Endothelial cell of umbilical vein (primary cell): ENCODE data around the gene FUT2. TPM values are rescaled to one million over a fixed set of nuclear protein-coding genes. Genes with fewer than 3 reads are reported as not detected.

ENCODE experiments used
- BruUV-seq: library from RNA; stranded (reverse); fragments of 400-500 nt; replicated peaks from 2 replicates; lab custom pipeline; 2021; lab: Mats Ljungman, UMichigan
- CTCF ChIA-PET: fragments of 300-600, 350-600 bp; sonication (Branson Sonifier 250); formaldehyde crosslinking; loops from one replicate; lab custom pipeline; 2021; ENCODE audit warnings: antibody characterized with exemption, inconsistent platforms; lab: Charles Lee
- POLR2A ChIA-PET: fragments of 300-600, 350-600 bp; sonication (Branson Sonifier 250); formaldehyde crosslinking; loops from one replicate; lab custom pipeline; 2021; ENCODE audit warnings: antibody characterized with exemption, inconsistent platforms; lab: Charles Lee
- DNase-seq: peaks from one replicate; pipeline ENCODE4 v3.0.0-alpha.2; 2011; ENCODE audit warnings: low read depth, low spot score
- FAIRE-seq: peaks from 2 replicates; lab custom pipeline; 2011; peaks lifted over from hg19 to GRCh38; lab: Jason Lieb, UNC
- H2AFZ ChIP-seq: 2 replicates; pipeline ENCODE4 v1.6.0; 2012; ENCODE audit warnings: low read depth, low read length, control low read depth, inconsistent platforms
- H3K27ac ChIP-seq: 2 replicates; pipeline ENCODE4 v1.5.1; 2011; ENCODE audit warnings: low read depth, mild to moderate bottlenecking, control low read depth, low read length, moderate library complexity; ENCODE audit not compliant: insufficient read depth
- H3K27me3 ChIP-seq, 2 experiments: 2 replicates each; pipeline versions ENCODE4 v1.6.0 to v1.6.1; 2011; ENCODE audit warnings: low read length in 2 of 2, mixed read lengths in 1 of 2; ENCODE audit not compliant: control insufficient read depth in 2 of 2, insufficient read depth in 2 of 2
- H3K36me3 ChIP-seq, 2 experiments: 2 replicates in 1 of 2; 3 replicates in 1 of 2; pipeline ENCODE4 v1.5.1; 2011; ENCODE audit warnings: low read length in 2 of 2, mild to moderate bottlenecking in 1 of 2, moderate library complexity in 1 of 2; ENCODE audit not compliant: control insufficient read depth in 2 of 2, insufficient read depth in 2 of 2; ENCODE audit errors: extremely low read depth in 1 of 2
- H3K4me1 ChIP-seq: 3 replicates; pipeline ENCODE4 v1.5.1; 2011; ENCODE audit warnings: mild to moderate bottlenecking, low read length; ENCODE audit not compliant: control insufficient read depth, insufficient read depth; ENCODE audit errors: extremely low read depth
- H3K4me2 ChIP-seq: 2 replicates; pipeline ENCODE4 v1.6.1; 2011; ENCODE audit warnings: low read length, control low read depth, mixed read lengths; ENCODE audit not compliant: insufficient read depth
- H3K4me3 ChIP-seq, 3 experiments: fragments of 200-600 bp in 1 of 3; sonication (generic), shearing (Covaris generic) in 1 of 3; replicated peaks in 1 of 3; 2 replicates each; pipeline ENCODE4 v1.5.1; 2011 to 2016; ENCODE audit warnings: control low read depth in 3 of 3, low read length in 3 of 3, mild to moderate bottlenecking in 2 of 3, inconsistent platforms in 1 of 3, low read depth in 1 of 3, moderate library complexity in 1 of 3; ENCODE audit not compliant: insufficient read depth in 1 of 3
- H3K79me2 ChIP-seq: 2 replicates; pipeline ENCODE4 v1.6.0; 2012; ENCODE audit warnings: low read length, inconsistent platforms; ENCODE audit not compliant: control insufficient read depth, insufficient read depth
- H3K9ac ChIP-seq: replicated peaks from 2 replicates; pipeline ENCODE3; 2011; ENCODE audit warnings: low read length, control low read depth; ENCODE audit not compliant: insufficient read depth; ENCODE audit errors: extremely low read depth
- H3K9me1 ChIP-seq: replicated peaks from 3 replicates; pipeline ENCODE4 v1.6.0; 2011; ENCODE audit warnings: mild to moderate bottlenecking, low read length; ENCODE audit not compliant: control insufficient read depth, insufficient read depth; ENCODE audit errors: extremely low read depth
- H3K9me3 ChIP-seq: replicated peaks from 2 replicates; pipeline ENCODE4 v1.5.1; 2012; ENCODE audit warnings: low read length, inconsistent platforms; ENCODE audit not compliant: control insufficient read depth, insufficient read depth
- H4K20me1 ChIP-seq: replicated peaks from 2 replicates; pipeline ENCODE3; 2011; ENCODE audit warnings: mild to moderate bottlenecking, low read length; ENCODE audit not compliant: control insufficient read depth, insufficient read depth; ENCODE audit errors: extremely low read depth
- EZH2 ChIP-seq: IDR thresholded peaks from 2 replicates; pipeline ENCODE4 v1.6.1; 2012; ENCODE audit warnings: borderline replicate concordance, low read depth, mild to moderate bottlenecking, moderate library complexity, low read length, inconsistent platforms; ENCODE audit not compliant: severe bottlenecking
- FOS ChIP-seq: IDR thresholded peaks from 2 replicates; pipeline ENCODE4 v1.6.1; 2011; ENCODE audit warnings: mild to moderate bottlenecking, low read length, moderate library complexity, borderline replicate concordance; ENCODE audit not compliant: insufficient read depth
- GATA2 ChIP-seq: IDR thresholded peaks from 2 replicates; pipeline ENCODE4 v1.7.0; 2011; ENCODE audit warnings: low read depth, mild to moderate bottlenecking, moderate library complexity, mixed read lengths, low read length; ENCODE audit not compliant: insufficient read length, insufficient read depth
- JUN ChIP-seq: IDR thresholded peaks from 2 replicates; pipeline ENCODE4 v1.6.1; 2011; ENCODE audit warnings: borderline replicate concordance, low read depth; ENCODE audit not compliant: insufficient read length, insufficient read depth
- MYC ChIP-seq: IDR thresholded peaks from one replicate; pipeline ENCODE4 v1.6.1; 2011; ENCODE audit warnings: mild to moderate bottlenecking, low read depth, low read length
- POLR2A ChIP-seq: IDR thresholded peaks from 2 replicates; pipeline ENCODE4 v1.6.1; 2012; ENCODE audit warnings: low read depth, mild to moderate bottlenecking, control low read depth, low read length
- POLR2AphosphoS5 ChIP-seq: IDR thresholded peaks from 2 replicates; pipeline ENCODE4 v1.6.1; 2012; ENCODE audit warnings: low read depth, mild to moderate bottlenecking, control low read depth, low read length, moderate library complexity; ENCODE audit not compliant: insufficient read depth
- dilution Hi-C: fragments of 300-500 bp; cut with MboI; formaldehyde crosslinking; loops from one replicate; pipeline ENCODE4 v1.15.0; 2019; ENCODE audit warnings: low sequenced_read_pairs; ENCODE audit not compliant: extremely low pct_ligation_motif_present
- intact Hi-C: fragments of 100-400 bp; cut with micrococcal nuclease; formaldehyde crosslinking; loops from one replicate; pipeline ENCODE4 v1.10.0; 2022
- polyA plus RNA-seq, 4 experiments: library from polyadenylated mRNA; depleted of rRNA in 3 of 4; stranded (reverse) in 3 of 4; unstranded in 1 of 4; fragments of >200 nt; gene quantifications; 2 replicates each; pipeline versions ENCODE4 v1.2.1 to v1.2.3, GENCODE V29; 2011 to 2012; ENCODE audit warnings: missing spikeins in 1 of 4
- total RNA-seq: library from RNA; stranded (reverse); gene quantifications from 2 replicates; pipeline ENCODE4 v1.2.3, GENCODE V29; 2021
- TF ChIP-seq, protein P1 (sequence below), 2 donors: IDR thresholded peaks; 1 replicate in 1 of 2; 2 replicates in 1 of 2; pipeline ENCODE4 v1.5.1; 2011; ENCODE audit warnings: low read length in 2 of 2, mild to moderate bottlenecking in 2 of 2, moderate library complexity in 2 of 2, control low read depth in 1 of 2, inconsistent platforms in 1 of 2, low read depth in 1 of 2; ENCODE audit not compliant: insufficient read depth in 1 of 2; ENCODE audit errors: extremely low read depth in 1 of 2
- TF ChIP-seq, protein P2 (sequence below): IDR thresholded peaks from 2 replicates; pipeline ENCODE4 v1.6.1; 2011; ENCODE audit not compliant: insufficient read depth, insufficient read length

FUT2 gene
- total and polyA plus RNA-seq, 2 donors (not counting 3 experiments of a cell fraction or from before 2014, with no cell fraction given): not detected

DNA sequence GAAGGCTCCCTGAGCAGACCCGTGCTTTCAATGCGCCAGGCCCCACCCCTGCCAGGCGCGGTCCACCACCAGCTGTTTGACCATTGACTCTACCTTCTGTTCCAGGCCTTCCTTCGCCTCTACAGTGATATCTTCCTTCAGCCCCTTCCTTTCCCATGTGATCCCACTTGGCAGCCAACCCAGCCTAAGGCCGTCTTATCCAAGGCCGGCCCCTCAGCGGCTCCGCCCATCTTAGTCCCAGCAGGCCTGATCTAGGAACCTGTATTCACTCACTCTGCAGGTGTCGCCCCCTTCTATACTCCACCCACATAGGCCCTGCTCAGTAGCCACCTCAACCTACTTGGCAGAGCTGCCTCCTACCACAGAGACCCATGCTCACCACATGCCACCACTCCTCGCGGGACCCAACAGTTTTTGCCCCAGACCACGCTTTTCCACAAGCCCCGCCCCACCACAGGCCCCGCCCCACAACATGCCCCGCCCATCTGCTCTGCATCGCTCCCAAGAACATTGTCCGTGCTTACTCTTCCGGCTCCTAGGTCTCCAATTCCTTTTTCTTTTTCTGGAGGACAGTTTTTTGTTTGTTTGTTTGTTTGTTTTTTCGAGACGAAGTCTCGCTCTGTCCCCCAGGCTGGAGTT is 41.7 kb downstream of the FUT2 start:
- Histone ChIP-seq H3K9me3 (no peaks in the 10 kb centered on the region), H3K4me1 (peaks cover 24% of the 10 kb centered on the region), H3K79me2 (peaks cover 43% of the 10 kb centered on the region), H3K4me3 (no peak overlapping the region), H3K36me3 (peaks cover 8 to 19% of the 10 kb centered on the region in 2 experiments), H3K4me2 (peak overlapping the region; percentile 94), H4K20me1 (peaks cover 6% of the 10 kb centered on the region), H3K27me3 (no peaks in the 10 kb centered on the region), H2AFZ (no peak overlapping the region), H3K27ac (no peak overlapping the region), H3K9ac (no peak overlapping the region), H3K9me1 (no peaks in the 10 kb centered on the region)
- TF ChIP-seq GATA2 (no peak), POLR2AphosphoS5 (no peak), EZH2 (no peak), POLR2A (no peak), MYC (no peak), JUN (no peak), FOS (no peak)
- TF ChIP-seq, protein P1, sequence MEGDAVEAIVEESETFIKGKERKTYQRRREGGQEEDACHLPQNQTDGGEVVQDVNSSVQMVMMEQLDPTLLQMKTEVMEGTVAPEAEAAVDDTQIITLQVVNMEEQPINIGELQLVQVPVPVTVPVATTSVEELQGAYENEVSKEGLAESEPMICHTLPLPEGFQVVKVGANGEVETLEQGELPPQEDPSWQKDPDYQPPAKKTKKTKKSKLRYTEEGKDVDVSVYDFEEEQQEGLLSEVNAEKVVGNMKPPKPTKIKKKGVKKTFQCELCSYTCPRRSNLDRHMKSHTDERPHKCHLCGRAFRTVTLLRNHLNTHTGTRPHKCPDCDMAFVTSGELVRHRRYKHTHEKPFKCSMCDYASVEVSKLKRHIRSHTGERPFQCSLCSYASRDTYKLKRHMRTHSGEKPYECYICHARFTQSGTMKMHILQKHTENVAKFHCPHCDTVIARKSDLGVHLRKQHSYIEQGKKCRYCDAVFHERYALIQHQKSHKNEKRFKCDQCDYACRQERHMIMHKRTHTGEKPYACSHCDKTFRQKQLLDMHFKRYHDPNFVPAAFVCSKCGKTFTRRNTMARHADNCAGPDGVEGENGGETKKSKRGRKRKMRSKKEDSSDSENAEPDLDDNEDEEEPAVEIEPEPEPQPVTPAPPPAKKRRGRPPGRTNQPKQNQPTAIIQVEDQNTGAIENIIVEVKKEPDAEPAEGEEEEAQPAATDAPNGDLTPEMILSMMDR (IDR thresholded peaks at IDR 0.05; ENCODE audit: extremely low read depth in 1 of 2, insufficient read depth in 1 of 2, low read depth in 1 of 2, low read length in 2 of 2): no peak
- TF ChIP-seq, protein P2, sequence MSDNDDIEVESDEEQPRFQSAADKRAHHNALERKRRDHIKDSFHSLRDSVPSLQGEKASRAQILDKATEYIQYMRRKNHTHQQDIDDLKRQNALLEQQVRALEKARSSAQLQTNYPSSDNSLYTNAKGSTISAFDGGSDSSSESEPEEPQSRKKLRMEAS: no peak
- ChIA-PET CTCF (interaction anchor here (0.6 to 3.5 kb wide), 4 partner anchors 10 to 92 kb away, joined by 3 to 54 read pairs (median 12); partner anchors contain the start of genes CA11 and IZUMO1), POLR2A (no interaction called here)
- no TSS peak for BruUV-seq
- dilution Hi-C loops (no loop called here), intact Hi-C loops (loop anchor here (5.0 kb wide), 1 partner anchor 100 kb away; the partner anchor contains the start of gene HSD17B14)
- FAIRE-seq (peak; percentile 59), DNase-seq (peak; percentile 41)
